ENCODE data around the gene GREB1. TPM values are rescaled to one million over a fixed set of nuclear protein-coding genes. Genes with fewer than 3 reads are reported as not detected.

GREB1 gene
- total RNA-seq, 1 donor from 2014 or later: 50.5 TPM

DNA sequence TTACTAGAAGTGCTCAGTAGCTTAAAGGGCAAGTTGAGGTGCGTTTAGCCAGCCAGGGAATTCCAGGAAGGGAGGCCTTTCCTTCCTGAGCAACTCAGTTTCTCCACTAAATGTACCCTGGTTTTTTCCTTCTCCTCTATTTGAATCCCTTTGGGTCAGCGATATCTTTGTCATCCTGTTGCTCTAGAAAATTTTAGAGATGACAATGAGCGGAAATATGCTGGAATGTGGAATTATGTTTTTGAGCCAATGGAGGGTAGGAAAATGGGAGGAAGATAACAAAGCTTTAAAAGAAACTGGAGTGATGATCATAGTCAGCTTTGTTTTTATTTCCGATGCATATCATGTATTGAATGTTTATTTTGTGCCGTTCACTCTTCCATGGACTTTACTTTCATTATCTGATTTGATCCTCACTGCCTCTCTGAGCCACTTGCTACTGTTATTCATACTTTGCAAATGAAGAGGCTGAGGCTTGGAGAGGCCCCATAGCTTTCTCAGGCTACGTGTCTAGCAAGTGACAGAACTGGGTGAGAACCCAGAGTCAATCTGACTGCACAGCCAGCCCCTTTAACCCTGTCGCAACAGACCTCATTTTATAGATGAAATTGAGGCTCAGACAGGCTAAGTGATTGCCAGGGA is 68.8 kb downstream of the GREB1 start:
- TF ChIP-seq, protein P1, sequence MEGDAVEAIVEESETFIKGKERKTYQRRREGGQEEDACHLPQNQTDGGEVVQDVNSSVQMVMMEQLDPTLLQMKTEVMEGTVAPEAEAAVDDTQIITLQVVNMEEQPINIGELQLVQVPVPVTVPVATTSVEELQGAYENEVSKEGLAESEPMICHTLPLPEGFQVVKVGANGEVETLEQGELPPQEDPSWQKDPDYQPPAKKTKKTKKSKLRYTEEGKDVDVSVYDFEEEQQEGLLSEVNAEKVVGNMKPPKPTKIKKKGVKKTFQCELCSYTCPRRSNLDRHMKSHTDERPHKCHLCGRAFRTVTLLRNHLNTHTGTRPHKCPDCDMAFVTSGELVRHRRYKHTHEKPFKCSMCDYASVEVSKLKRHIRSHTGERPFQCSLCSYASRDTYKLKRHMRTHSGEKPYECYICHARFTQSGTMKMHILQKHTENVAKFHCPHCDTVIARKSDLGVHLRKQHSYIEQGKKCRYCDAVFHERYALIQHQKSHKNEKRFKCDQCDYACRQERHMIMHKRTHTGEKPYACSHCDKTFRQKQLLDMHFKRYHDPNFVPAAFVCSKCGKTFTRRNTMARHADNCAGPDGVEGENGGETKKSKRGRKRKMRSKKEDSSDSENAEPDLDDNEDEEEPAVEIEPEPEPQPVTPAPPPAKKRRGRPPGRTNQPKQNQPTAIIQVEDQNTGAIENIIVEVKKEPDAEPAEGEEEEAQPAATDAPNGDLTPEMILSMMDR (conservative IDR thresholded peaks at IDR 0.05): no peak
- no peaks in the 10 kb centered on the region for H3K9me3 Mint-ChIP-seq
- no peak overlapping the region for H3K4me3 Mint-ChIP-seq
- H3K27me3 Mint-ChIP-seq: no peaks in the 10 kb centered on the region
- no peaks in the 10 kb centered on the region for H3K4me1 Mint-ChIP-seq (ENCODE audit: unreplicated experiment)
- peaks cover 17% of the 10 kb centered on the region for H3K36me3 Mint-ChIP-seq
- H3K27ac Mint-ChIP-seq: no peak overlapping the region
- no peak for DNase-seq (ENCODE audit: extremely low spot score, unreplicated experiment)

- H3K4me3 Mint-ChIP-seq: no peak overlapping the region
Measured at GRCh38 chr2:11610624-11611242, 76.9 kb downstream of the GREB1 start.

DNA sequence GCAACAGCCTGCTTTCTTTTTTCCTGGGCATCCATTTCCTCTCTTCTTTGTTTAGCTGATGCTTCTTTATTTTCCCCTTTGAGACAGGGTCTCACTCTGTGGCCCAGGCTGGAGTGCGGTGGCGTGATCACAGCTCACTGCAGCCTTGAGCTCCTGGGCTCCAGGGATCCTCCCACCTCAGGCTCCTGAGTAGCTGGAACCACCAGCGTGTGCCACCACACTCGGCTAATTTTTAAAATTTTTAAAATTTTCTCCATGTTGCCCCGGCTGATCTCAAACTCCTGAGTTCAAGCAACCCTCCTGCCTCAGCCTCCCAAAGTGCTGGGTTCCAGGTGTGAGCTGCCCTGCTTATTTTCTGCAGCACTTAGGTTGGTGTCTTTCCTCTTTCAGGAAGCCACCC is 77.4 kb downstream of the GREB1 start:
- TF ChIP-seq, protein P1 (conservative IDR thresholded peaks at IDR 0.05): no peak
- no peaks in the 10 kb centered on the region for H3K4me1 Mint-ChIP-seq (ENCODE audit: unreplicated experiment)
- H3K4me3 Mint-ChIP-seq: no peak overlapping the region
- peaks cover 9% of the 10 kb centered on the region for H3K36me3 Mint-ChIP-seq
- no peak overlapping the region for H3K27ac Mint-ChIP-seq
- DNase-seq (ENCODE audit: extremely low spot score, unreplicated experiment): no peak
- H3K9me3 Mint-ChIP-seq: no peaks in the 10 kb centered on the region
- H3K27me3 Mint-ChIP-seq: no peaks in the 10 kb centered on the region

More at GRCh38 chr2:11610624-11611242, 76.9 kb downstream of the GREB1 start:
- Mint-ChIP-seq H3K27ac (no peak overlapping the region), H3K9me3 (no peaks in the 10 kb centered on the region), H3K36me3 (peaks cover 11% of the 10 kb centered on the region), H3K4me1 (ENCODE audit: unreplicated experiment) (no peaks in the 10 kb centered on the region), H3K27me3 (no peaks in the 10 kb centered on the region)
- TF ChIP-seq, protein P1 (conservative IDR thresholded peaks at IDR 0.05): no peak
- DNase-seq (ENCODE audit: extremely low spot score, unreplicated experiment): no peak

GRCh38 chr2:11612553-11613215 is 78.8 kb downstream of the GREB1 start:
- no peaks in the 10 kb centered on the region for H3K27me3 Mint-ChIP-seq
- no peaks in the 10 kb centered on the region for H3K4me1 Mint-ChIP-seq (ENCODE audit: unreplicated experiment)
- H3K36me3 Mint-ChIP-seq: peaks cover 14% of the 10 kb centered on the region
- no peak for DNase-seq (ENCODE audit: extremely low spot score, unreplicated experiment)
- no peaks in the 10 kb centered on the region for H3K9me3 Mint-ChIP-seq
- no peak overlapping the region for H3K4me3 Mint-ChIP-seq
- TF ChIP-seq, protein P1 (conservative IDR thresholded peaks at IDR 0.05): no peak
- H3K27ac Mint-ChIP-seq: no peak overlapping the region

DNA sequence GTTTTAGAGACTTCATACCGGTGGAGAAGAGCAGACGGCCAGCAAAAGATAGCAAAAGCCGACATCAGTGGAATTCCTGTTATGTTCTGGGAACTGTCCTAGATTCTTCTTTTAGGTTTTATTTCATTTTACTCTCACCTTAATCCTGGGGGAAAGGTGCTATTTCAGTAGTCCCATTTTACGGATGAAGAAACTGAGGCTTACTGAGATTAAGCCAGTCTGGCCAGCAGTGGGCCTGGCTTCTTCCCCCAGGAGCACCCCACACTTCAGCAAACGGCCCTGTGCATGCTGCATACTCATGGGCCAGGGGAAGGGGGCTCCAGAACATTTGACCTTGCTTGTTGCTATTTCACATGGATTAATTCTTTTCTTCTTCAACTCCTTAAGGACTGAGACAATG is 79.5 kb downstream of the GREB1 start:
- no peaks in the 10 kb centered on the region for H3K9me3 Mint-ChIP-seq
- no peak overlapping the region for H3K4me3 Mint-ChIP-seq
- DNase-seq (ENCODE audit: extremely low spot score, unreplicated experiment): no peak
- TF ChIP-seq, protein P1 (conservative IDR thresholded peaks at IDR 0.05): no peak
- H3K27ac Mint-ChIP-seq: no peak overlapping the region
- H3K36me3 Mint-ChIP-seq: peaks cover 14% of the 10 kb centered on the region
- H3K27me3 Mint-ChIP-seq: no peaks in the 10 kb centered on the region
- H3K4me1 Mint-ChIP-seq (ENCODE audit: unreplicated experiment): no peaks in the 10 kb centered on the region
